ENCODE results near the gene NPTN.

DNA sequence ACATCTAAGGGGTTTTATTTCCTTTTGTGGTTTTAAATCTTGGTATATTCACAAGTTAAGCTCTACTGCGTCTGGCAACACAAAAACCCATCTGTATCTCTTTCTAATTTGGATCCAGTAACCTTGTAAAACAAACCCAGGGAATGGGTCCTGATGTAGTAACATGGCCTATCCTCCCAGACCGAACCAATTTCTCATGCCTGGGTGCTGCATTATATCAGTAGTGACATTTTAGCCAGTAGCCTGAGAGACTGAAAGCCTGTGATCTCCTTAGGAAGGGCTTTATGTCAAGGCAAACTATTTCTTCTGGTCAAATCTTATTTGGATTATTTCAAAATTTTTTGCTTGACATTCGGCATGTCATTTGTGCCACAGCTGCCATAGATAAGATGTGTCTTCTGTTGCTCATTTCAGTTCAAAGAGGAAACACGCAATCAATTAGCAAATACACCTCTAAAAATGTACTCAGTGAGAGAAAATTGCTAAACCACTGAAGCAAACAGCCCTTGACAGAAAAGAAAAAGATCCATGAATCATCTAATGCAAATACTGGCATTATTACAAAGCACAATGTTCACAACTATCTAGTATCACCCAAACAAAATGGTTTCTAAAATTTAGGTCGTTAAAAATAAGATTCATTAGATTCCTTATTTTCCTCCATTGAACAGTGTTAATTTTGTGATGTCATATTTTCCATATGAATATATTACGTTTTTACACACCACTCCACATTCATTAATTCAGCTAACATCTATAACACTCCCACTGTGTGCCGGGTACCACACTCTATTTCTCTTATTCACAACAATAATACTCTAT, 4.0 kb downstream of the NPTN start:
- TF ChIP-seq CTCF (conservative IDR thresholded peaks at IDR 0.05; ENCODE audit: low read depth, low read length) (no peak), EZH2 (IDR thresholded peaks at IDR 0.05; ENCODE audit: low read length, unreplicated experiment) (no peak), EZH2phosphoT487 (IDR thresholded peaks at IDR 0.05; ENCODE audit: borderline replicate concordance, low read length) (no peak)

Measured in PC-3 (cell line).